Neural progenitor cell (in vitro differentiated cells): ENCODE measurements around the gene RGS6. TPM values are rescaled to one million over a fixed set of nuclear protein-coding genes. Genes with fewer than 3 reads are reported as not detected.

ENCODE experiments used
- DNase-seq: peaks from one replicate; pipeline ENCODE4 v3.0.0-alpha.2; 2016; ENCODE audit warnings: low spot score
- H2AFZ ChIP-seq: fragments of 200-600 bp; sonication (generic); replicated peaks from 2 replicates; pipeline ENCODE4 v1.6.1; 2016; ENCODE audit warnings: antibody characterized with exemption
- H3F3A ChIP-seq: fragments of 200-600 bp; sonication (generic); 2 replicates; pipeline ENCODE4 v1.6.1; 2016; ENCODE audit warnings: antibody characterized with exemption, low read depth
- H3K27ac ChIP-seq: fragments of 200-600 bp; sonication (generic); 2 replicates; pipeline ENCODE4 v1.5.1; 2016; ENCODE audit warnings: mild to moderate bottlenecking
- H3K27me3 ChIP-seq: fragments of 200-600 bp; sonication (generic); 2 replicates; pipeline ENCODE4 v1.6.1; 2016; ENCODE audit warnings: mild to moderate bottlenecking, moderate library complexity
- H3K36me3 ChIP-seq: fragments of 200-600 bp; sonication (generic); 2 replicates; pipeline ENCODE4 v1.5.1; 2016
- H3K4me1 ChIP-seq: fragments of 200-600 bp; sonication (generic); 2 replicates; pipeline ENCODE4 v1.6.1; 2016; ENCODE audit warnings: mixed run types
- H3K4me2 ChIP-seq: fragments of 200-600 bp; sonication (generic); 2 replicates; pipeline ENCODE4 v1.6.1; 2016
- H3K4me3 ChIP-seq: fragments of 200-600 bp; sonication (generic); 2 replicates; pipeline ENCODE4 v1.5.1; 2016
- H3K79me2 ChIP-seq: fragments of 200-600 bp; sonication (generic); 2 replicates; pipeline ENCODE4 v1.6.1; 2016; ENCODE audit warnings: low read depth
- H3K9ac ChIP-seq: fragments of 200-600 bp; sonication (generic); 2 replicates; pipeline ENCODE4 v1.6.1; 2016
- H3K9me3 ChIP-seq: fragments of 200-600 bp; sonication (generic); 2 replicates; pipeline ENCODE4 v1.5.1; 2016; ENCODE audit warnings: low read depth
- H4K20me1 ChIP-seq: fragments of 200-600 bp; sonication (generic); 2 replicates; pipeline ENCODE4 v1.6.1; 2016; ENCODE audit warnings: low read depth
- H3K27ac Mint-ChIP-seq: 3 replicates; pipeline ENCODE4 v1.8.0; 2021; ENCODE audit warnings: mixed read lengths
- H3K27me3 Mint-ChIP-seq: 2 replicates; pipeline ENCODE4 v1.8.0; 2022; ENCODE audit warnings: low read depth, mild to moderate bottlenecking, inconsistent platforms, moderate library complexity, mixed read lengths; ENCODE audit not compliant: insufficient read depth
- H3K36me3 Mint-ChIP-seq: 3 replicates; pipeline ENCODE4 v1.8.0; 2021; ENCODE audit warnings: mixed read lengths
- H3K4me1 Mint-ChIP-seq: 3 replicates; pipeline ENCODE4 v1.8.0; 2021; ENCODE audit warnings: mixed read lengths
- H3K4me3 Mint-ChIP-seq: 3 replicates; pipeline ENCODE4 v1.8.0; 2021; ENCODE audit warnings: mild to moderate bottlenecking, moderate library complexity, mixed read lengths
- H3K9me3 Mint-ChIP-seq: 3 replicates; pipeline ENCODE4 v1.8.0; 2020; ENCODE audit warnings: mixed read lengths
- EZH2 ChIP-seq: fragments of 200-600 bp; sonication (generic); IDR thresholded peaks from 2 replicates; pipeline ENCODE4 v1.6.1; 2017; ENCODE audit warnings: antibody characterized with exemption, mild to moderate bottlenecking, moderate library complexity
- EZH2phosphoT487 ChIP-seq: fragments of 200-600 bp; sonication (generic); IDR thresholded peaks from 2 replicates; pipeline ENCODE4 v1.6.1; 2017; ENCODE audit warnings: antibody characterized with exemption
- total RNA-seq: library from RNA; depleted of rRNA; stranded (reverse); fragments of >200 nt; gene quantifications from 2 replicates; pipeline ENCODE4 v1.2.3, GENCODE V29; 2015; ENCODE audit warnings: low replicate concordance
- TF ChIP-seq, protein P1 (sequence below): fragments of 200-600 bp; sonication (generic); IDR thresholded peaks from 2 replicates; pipeline ENCODE4 v1.5.1; 2017; ENCODE audit warnings: antibody characterized with exemption, mild to moderate bottlenecking

RGS6 gene
- total RNA-seq, 1 donor from 2014 or later, result 0.80 TPM

DNA sequence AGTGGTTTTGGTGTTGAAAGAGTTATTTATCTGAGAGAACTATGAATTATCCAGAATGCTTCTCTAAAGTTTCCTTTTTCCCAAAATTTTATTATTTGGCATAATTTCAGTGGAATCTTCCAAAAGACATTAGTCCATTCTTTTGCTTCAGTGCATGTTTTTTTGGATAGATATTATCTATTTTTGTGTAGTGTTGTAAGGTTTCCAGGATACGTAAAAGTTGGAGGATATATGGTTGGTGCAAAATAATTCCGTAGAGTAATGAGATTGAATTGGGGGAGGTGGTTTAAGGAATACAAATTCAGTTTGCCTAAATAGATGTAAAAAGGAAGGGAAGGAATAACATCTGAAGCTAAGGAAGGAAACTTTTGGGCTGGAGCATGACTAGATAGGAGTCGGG, 186.6 kb downstream of the RGS6 start:
- no peaks in the 10 kb centered on the region for H3K36me3 Mint-ChIP-seq
- no peaks in the 10 kb centered on the region for H3K9me3 ChIP-seq
- no peaks in the 10 kb centered on the region for H3K27me3 Mint-ChIP-seq

DNA sequence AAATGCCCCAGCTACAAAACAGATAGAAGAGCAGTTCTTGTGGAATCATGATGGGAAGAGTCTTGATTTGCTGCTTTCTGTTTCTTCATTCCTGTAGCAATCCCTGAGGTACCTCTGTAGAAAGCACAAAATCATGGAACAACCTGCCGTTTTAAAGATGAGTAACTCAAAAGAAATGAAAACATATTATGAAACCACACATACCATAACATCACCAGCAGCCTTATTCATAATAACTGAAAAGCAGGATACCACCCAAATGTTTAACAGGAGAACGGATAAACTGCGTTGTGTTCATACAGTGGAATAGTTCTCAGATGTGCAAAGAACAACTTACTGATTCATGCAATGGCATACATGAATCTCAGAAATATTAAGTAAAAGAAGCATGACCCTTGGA, 188.1 kb downstream of the RGS6 start:
- no peaks in the 10 kb centered on the region for H3K4me1 Mint-ChIP-seq
- no peaks in the 10 kb centered on the region for H3K9me3 Mint-ChIP-seq
- Histone ChIP-seq H3K36me3 (no peaks in the 10 kb centered on the region), H2AFZ (no peak overlapping the region), H3K4me2 (no peak overlapping the region), H3K4me1 (no peaks in the 10 kb centered on the region), H3K9me3 (no peaks in the 10 kb centered on the region), H3F3A (no peaks in the 10 kb centered on the region), H4K20me1 (no peaks in the 10 kb centered on the region), H3K27ac (no peak overlapping the region), H3K4me3 (no peak overlapping the region), H3K79me2 (no peaks in the 10 kb centered on the region), H3K9ac (no peak overlapping the region), H3K27me3 (no peaks in the 10 kb centered on the region)
- H3K4me3 Mint-ChIP-seq, result no peak overlapping the region
- no peaks in the 10 kb centered on the region for H3K36me3 Mint-ChIP-seq
- no peak for DNase-seq
- no peak for TF ChIP-seq EZH2phosphoT487
- no peak for TF ChIP-seq EZH2
- TF ChIP-seq, protein P1, sequence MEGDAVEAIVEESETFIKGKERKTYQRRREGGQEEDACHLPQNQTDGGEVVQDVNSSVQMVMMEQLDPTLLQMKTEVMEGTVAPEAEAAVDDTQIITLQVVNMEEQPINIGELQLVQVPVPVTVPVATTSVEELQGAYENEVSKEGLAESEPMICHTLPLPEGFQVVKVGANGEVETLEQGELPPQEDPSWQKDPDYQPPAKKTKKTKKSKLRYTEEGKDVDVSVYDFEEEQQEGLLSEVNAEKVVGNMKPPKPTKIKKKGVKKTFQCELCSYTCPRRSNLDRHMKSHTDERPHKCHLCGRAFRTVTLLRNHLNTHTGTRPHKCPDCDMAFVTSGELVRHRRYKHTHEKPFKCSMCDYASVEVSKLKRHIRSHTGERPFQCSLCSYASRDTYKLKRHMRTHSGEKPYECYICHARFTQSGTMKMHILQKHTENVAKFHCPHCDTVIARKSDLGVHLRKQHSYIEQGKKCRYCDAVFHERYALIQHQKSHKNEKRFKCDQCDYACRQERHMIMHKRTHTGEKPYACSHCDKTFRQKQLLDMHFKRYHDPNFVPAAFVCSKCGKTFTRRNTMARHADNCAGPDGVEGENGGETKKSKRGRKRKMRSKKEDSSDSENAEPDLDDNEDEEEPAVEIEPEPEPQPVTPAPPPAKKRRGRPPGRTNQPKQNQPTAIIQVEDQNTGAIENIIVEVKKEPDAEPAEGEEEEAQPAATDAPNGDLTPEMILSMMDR, result no peak
- H3K27me3 Mint-ChIP-seq, result no peaks in the 10 kb centered on the region
- no peak overlapping the region for H3K27ac Mint-ChIP-seq

More for the DNA sequence above, 186.6 kb downstream of the RGS6 start:
- Histone ChIP-seq H3K27me3 (no peaks in the 10 kb centered on the region), H2AFZ (no peak overlapping the region), H3K36me3 (no peaks in the 10 kb centered on the region), H4K20me1 (no peaks in the 10 kb centered on the region), H3F3A (no peaks in the 10 kb centered on the region), H3K4me3 (no peak overlapping the region), H3K27ac (no peak overlapping the region), H3K4me2 (no peak overlapping the region), H3K4me1 (peaks cover 5% of the 10 kb centered on the region), H3K79me2 (no peaks in the 10 kb centered on the region), H3K9ac (no peak overlapping the region)
- Mint-ChIP-seq H3K4me1 (no peaks in the 10 kb centered on the region), H3K9me3 (no peaks in the 10 kb centered on the region), H3K27ac (no peak overlapping the region), H3K4me3 (no peak overlapping the region)
- no peak for DNase-seq
- no peak for TF ChIP-seq EZH2phosphoT487

DNA sequence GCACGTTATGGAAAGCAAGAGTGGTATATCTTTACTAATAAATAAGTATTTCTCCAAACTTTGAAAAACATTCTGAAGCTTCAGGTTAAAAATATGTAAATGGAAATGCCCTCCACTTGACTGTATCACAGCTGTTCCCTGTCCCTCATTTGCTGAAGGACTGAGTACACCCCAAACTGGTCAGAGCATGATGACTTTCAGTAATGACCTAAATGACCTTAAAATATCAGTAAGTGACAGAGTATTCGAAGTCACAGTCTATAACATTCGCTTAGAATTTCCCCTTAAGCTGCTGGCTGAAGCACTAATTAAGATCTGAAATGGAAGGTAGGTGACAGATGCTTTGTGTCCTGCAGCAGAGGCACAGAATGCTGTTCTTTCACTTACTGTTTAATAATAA, 191.5 kb downstream of the RGS6 start:
- no peaks in the 10 kb centered on the region for H3K27me3 Mint-ChIP-seq
- H3K4me1 Mint-ChIP-seq, result no peaks in the 10 kb centered on the region
- no peaks in the 10 kb centered on the region for H3K36me3 Mint-ChIP-seq
- H3K4me1 ChIP-seq, result no peaks in the 10 kb centered on the region
- no peak overlapping the region for H2AFZ ChIP-seq
- no peak for TF ChIP-seq EZH2
- no peak overlapping the region for H3K9ac ChIP-seq
- no peak overlapping the region for H3K4me2 ChIP-seq
- no peaks in the 10 kb centered on the region for H3K9me3 Mint-ChIP-seq
- H3K79me2 ChIP-seq, result no peaks in the 10 kb centered on the region
- H3F3A ChIP-seq, result no peaks in the 10 kb centered on the region
- H3K4me3 ChIP-seq, result no peak overlapping the region
- no peak for DNase-seq
- H3K27ac ChIP-seq, result no peak overlapping the region
- no peak overlapping the region for H3K4me3 Mint-ChIP-seq
- H3K27me3 ChIP-seq, result no peaks in the 10 kb centered on the region
- no peaks in the 10 kb centered on the region for H3K9me3 ChIP-seq
- no peaks in the 10 kb centered on the region for H4K20me1 ChIP-seq
- H3K27ac Mint-ChIP-seq, result no peak overlapping the region
- H3K36me3 ChIP-seq, result no peaks in the 10 kb centered on the region

DNA sequence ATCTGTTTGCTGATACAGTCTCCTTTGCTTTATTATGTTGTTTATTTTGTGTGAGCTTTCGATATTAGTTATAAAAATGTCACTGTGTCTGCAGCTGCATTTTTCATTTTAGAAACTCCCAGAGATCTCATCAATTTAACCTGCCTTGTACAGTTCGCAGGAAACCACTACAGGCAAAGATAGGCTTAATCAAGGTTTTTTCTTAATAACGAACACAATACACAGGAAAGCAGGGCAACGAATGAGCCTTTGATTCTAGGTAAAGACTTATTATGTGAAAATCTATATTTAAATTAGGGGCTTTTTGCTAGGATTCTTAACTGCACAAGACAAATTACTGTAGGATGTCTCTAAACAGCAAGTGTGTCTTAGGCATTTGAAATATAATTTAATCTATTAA, 191.9 kb downstream of the RGS6 start:
- Histone ChIP-seq H4K20me1 (no peaks in the 10 kb centered on the region), H3K4me3 (no peak overlapping the region), H3F3A (no peaks in the 10 kb centered on the region), H3K9ac (no peak overlapping the region), H3K4me1 (no peaks in the 10 kb centered on the region), H3K27me3 (no peaks in the 10 kb centered on the region), H2AFZ (no peak overlapping the region), H3K9me3 (no peaks in the 10 kb centered on the region), H3K4me2 (no peak overlapping the region), H3K27ac (no peak overlapping the region), H3K79me2 (no peaks in the 10 kb centered on the region), H3K36me3 (no peaks in the 10 kb centered on the region)
- TF ChIP-seq EZH2phosphoT487 (no peak), EZH2 (no peak)
- TF ChIP-seq, protein P1, result no peak
- no peaks in the 10 kb centered on the region for H3K9me3 Mint-ChIP-seq
- H3K27me3 Mint-ChIP-seq, result no peaks in the 10 kb centered on the region
- no peak for DNase-seq
- no peaks in the 10 kb centered on the region for H3K36me3 Mint-ChIP-seq
- H3K4me3 Mint-ChIP-seq, result no peak overlapping the region
- no peak overlapping the region for H3K27ac Mint-ChIP-seq
- H3K4me1 Mint-ChIP-seq, result no peaks in the 10 kb centered on the region
